HG03175 (cell line): ENCODE measurements around the gene NLRC5.
"Not testable (repeated sequence)": the region's sequence is repeated elsewhere in the genome, so short reads cannot be mapped to it uniquely, and the experiment has no call there.

Source experiments
- ATAC-seq: cut with Tn5 transposase; IDR thresholded peaks from one replicate; pipeline ENCODE4 v1.9.1; 2021; ENCODE audit warnings: mild to moderate bottlenecking, moderate library complexity; ENCODE audit not compliant: unreplicated experiment

The NLRC5 gene

GRCh38 chr16:56998352-56998751 is 9.0 kb downstream of the NLRC5 start:
- no peak for ATAC-seq

- ATAC-seq: no peak
Observed at GRCh38 chr16:56998861-56999260, 9.5 kb downstream of the NLRC5 start.

GRCh38 chr16:56999409-57000270 is 10.3 kb downstream of the NLRC5 start:
- no peak for ATAC-seq

GRCh38 chr16:57000271-57001025 is 11.1 kb downstream of the NLRC5 start:
- peak; percentile 56 for ATAC-seq

GRCh38 chr16:57001026-57001679 is 11.8 kb downstream of the NLRC5 start:
- peak; percentile 4 for ATAC-seq

GRCh38 chr16:57003439-57004386 is 14.4 kb downstream of the NLRC5 start:
- no peak for ATAC-seq

GRCh38 chr16:57004387-57005250 is 15.3 kb downstream of the NLRC5 start:
- ATAC-seq: no peak

GRCh38 chr16:57005597-57005996 is 16.2 kb downstream of the NLRC5 start:
- not testable (repeated sequence) for ATAC-seq

- no peak for ATAC-seq
Observed at GRCh38 chr16:57007050-57007449, 17.7 kb downstream of the NLRC5 start.

GRCh38 chr16:57007530-57007929 is 18.2 kb downstream of the NLRC5 start:
- ATAC-seq: no peak

GRCh38 chr16:57008440-57008839 is 19.1 kb downstream of the NLRC5 start:
- no peak for ATAC-seq

- no peak for ATAC-seq
Observed at GRCh38 chr16:57009643-57010170, 20.4 kb downstream of the NLRC5 start.

GRCh38 chr16:57012353-57012752 is 23.0 kb downstream of the NLRC5 start:
- ATAC-seq: no peak

GRCh38 chr16:57013229-57013628 is 23.9 kb downstream of the NLRC5 start:
- ATAC-seq: no peak

- no peak for ATAC-seq
Observed at GRCh38 chr16:57013902-57014301, 24.5 kb downstream of the NLRC5 start.

GRCh38 chr16:57016301-57016700 is 26.9 kb downstream of the NLRC5 start:
- ATAC-seq: no peak

- no peak for ATAC-seq
Observed at GRCh38 chr16:57016831-57017230, 27.5 kb downstream of the NLRC5 start.

GRCh38 chr16:57017251-57017650 is 27.9 kb downstream of the NLRC5 start:
- no peak for ATAC-seq

GRCh38 chr16:57019746-57020145 is 30.4 kb downstream of the NLRC5 start:
- no peak for ATAC-seq
